Stomach (tissue), 19 donors: ENCODE data around the gene RCBTB1. TPM values are rescaled to one million over a fixed set of nuclear protein-coding genes. Genes with fewer than 3 reads are reported as not detected.

ENCODE experiments used
- DNase-seq, 2 donors: peaks; one replicate each; pipeline versions ENCODE4 v3.0.0 to v3.0.0-alpha.2; 2013 to 2019
- H3K27ac ChIP-seq, 5 donors: fragments of 200-600 bp in 4 of 5; sonication (generic) in 4 of 5; one replicate each; pipeline ENCODE4 v1.5.1; 2013 to 2019; ENCODE audit warnings: mild to moderate bottlenecking in 1 of 5, moderate library complexity in 1 of 5
- H3K27me3 ChIP-seq, 3 donors: fragments of 200-600 bp; sonication (generic); one replicate each; pipeline ENCODE4 v1.5.1; 2017 to 2019; ENCODE audit warnings: mixed run types in 1 of 3
- H3K36me3 ChIP-seq, 4 donors: fragments of 200-600 bp; sonication (generic); 1 replicate in 3 of 4; 2 replicates in 1 of 4; pipeline ENCODE4 v1.5.1; 2016 to 2019
- H3K4me1 ChIP-seq, 4 donors: fragments of 200-600 bp; sonication (generic); one replicate each; pipeline ENCODE4 v1.5.1; 2016 to 2019
- H3K4me3 ChIP-seq, 4 donors: fragments of 200-600 bp; sonication (generic) in 3 of 4; one replicate each; pipeline ENCODE4 v1.5.1; 2016 to 2019; ENCODE audit warnings: mild to moderate bottlenecking in 1 of 4
- H3K9me3 ChIP-seq, 4 donors: fragments of 200-600 bp; sonication (generic); one replicate each; pipeline ENCODE4 v1.5.1; 2016 to 2019
- CTCF ChIP-seq, 7 experiments: fragments of 450-650 bp in 4 of 7; fragments of 200-600 bp in 3 of 7; sonication (generic) in 3 of 7; IDR thresholded peaks; one replicate each; pipeline ENCODE4 v1.5.1; 2016 to 2019; ENCODE audit warnings: antibody characterized with exemption in 7 of 7, control low read depth in 2 of 7, mild to moderate bottlenecking in 1 of 7
- EP300 ChIP-seq: sonication (generic); formaldehyde crosslinking; IDR thresholded peaks from one replicate; pipeline ENCODE4 v1.6.1; 2017; ENCODE audit warnings: antibody characterized with exemption
- POLR2A ChIP-seq, 4 donors: fragments of 450-650 bp; IDR thresholded peaks; one replicate each; pipeline ENCODE4 v1.6.1; 2016; ENCODE audit warnings: antibody characterized with exemption in 4 of 4, control low read depth in 2 of 4, mild to moderate bottlenecking in 1 of 4, moderate library complexity in 1 of 4
- POLR2AphosphoS5 ChIP-seq, 3 donors: sonication (generic); formaldehyde crosslinking; IDR thresholded peaks; one replicate each; pipeline ENCODE4 v1.6.1; 2016; ENCODE audit warnings: antibody characterized with exemption in 3 of 3
- WGBS, 5 donors: extraction: QIAGEN DNeasy Blood & Tissue Kit in 3 of 5; methylation state at CpG; one replicate each; pipeline versions ENCODE4 v1.1.5 to v1.1.7; 2013 to 2018; 5-methylcytosine and 5-hydroxymethylcytosine counted together
- intact Hi-C: fragments of 100-400 bp; cut with DNase I; formaldehyde crosslinking; loops from one replicate; pipeline ENCODE4 v1.15.1; 2023; ENCODE audit warnings: low total_unique reads
- long read RNA-seq, 10 donors: transcript quantifications; one replicate each; lab custom pipeline, GENCODE V29; 2026
- polyA plus RNA-seq, 3 donors: library from polyadenylated mRNA; stranded (reverse); fragments of 200-250 nt; gene quantifications; one replicate each; pipeline ENCODE4 v1.2.3, GENCODE V29; 2013
- total RNA-seq, 5 donors: library from RNA; depleted of rRNA; stranded (reverse); fragments of >200 nt; gene quantifications; one replicate each; pipeline versions ENCODE4 v1.1.0 to v1.2.3, GENCODE V29; 2014 to 2016
- donor health status: healthy with polysubstance abuse.
- donor health status: Bipolar disorder and iron deficiency.
- donor health status: healthy.

RCBTB1 gene
- total RNA-seq, result 10 to 100 TPM in 3 of 5 donors, 1 to 10 TPM in 2; 1.2 to 48.2 (median 13.0) TPM
- polyA plus RNA-seq, result 1 to 10 TPM; 7.5 to 9.6 (median 9.2) TPM
- long read RNA-seq, donor 1, full-length matches to known transcripts, result 3 of 3 reads
- long read RNA-seq, donor 1, partial matches to known transcripts, result 0 of 3 reads
- long read RNA-seq, donor 1, other reads (novel, unspliced or antisense), result 0 of 3 reads
- long read RNA-seq, donor 2, full-length matches to known transcripts, result 3 of 3 reads
- long read RNA-seq, donor 2, partial matches to known transcripts, result 0 of 3 reads
- long read RNA-seq, donor 2, other reads (novel, unspliced or antisense), result 0 of 3 reads
- long read RNA-seq, donor 3, full-length matches to known transcripts, result 2 of 2 reads
- long read RNA-seq, donor 3, partial matches to known transcripts, result 0 of 2 reads
- long read RNA-seq, donor 3, other reads (novel, unspliced or antisense), result 0 of 2 reads
- long read RNA-seq, donor 4, result 0 reads
- long read RNA-seq, donor 5, full-length matches to known transcripts, result 1 of 1 reads
- long read RNA-seq, donor 5, partial matches to known transcripts, result 0 of 1 reads
- long read RNA-seq, donor 5, other reads (novel, unspliced or antisense), result 0 of 1 reads
- long read RNA-seq, donor 6, full-length matches to known transcripts, result 7 of 7 reads
- long read RNA-seq, donor 6, partial matches to known transcripts, result 0 of 7 reads
- long read RNA-seq, donor 6, other reads (novel, unspliced or antisense), result 0 of 7 reads
- long read RNA-seq, donor 7, full-length matches to known transcripts, result 2 of 2 reads
- long read RNA-seq, donor 7, partial matches to known transcripts, result 0 of 2 reads
- long read RNA-seq, donor 7, other reads (novel, unspliced or antisense), result 0 of 2 reads
- long read RNA-seq, donor 8, full-length matches to known transcripts, result 5 of 12 reads
- long read RNA-seq, donor 8, partial matches to known transcripts, result 7 of 12 reads
- long read RNA-seq, donor 8, other reads (novel, unspliced or antisense), result 0 of 12 reads
- long read RNA-seq, donor 9, result 0 reads
- long read RNA-seq, donor 10, full-length matches to known transcripts, result 1 of 1 reads
- long read RNA-seq, donor 10, partial matches to known transcripts, result 0 of 1 reads
- long read RNA-seq, donor 10, other reads (novel, unspliced or antisense), result 0 of 1 reads

GRCh38 chr13:49585220-49586157, at the start of gene RCBTB1:
RCBTB1 (minus strand) TSS chr13:49585558; CDS start chr13:49567279, 18,279 bp downstream.
- Histone ChIP-seq H3K4me1 (peaks cover 8 to 49% (median 35%) of the 10 kb centered on the region in 4 donors), H3K27me3 (no peaks in the 10 kb centered on the region), H3K9me3 (no peaks in the 10 kb centered on the region), H3K36me3 (peaks cover 0 to 6% (median 2%) of the 10 kb centered on the region in 4 donors), H3K27ac (peak within 1 kb of the TSS; percentile 87 to 98 (median 87)), H3K4me3 (peak within 1 kb of the TSS; percentile 75 to 97 (median 90))
- TF ChIP-seq POLR2AphosphoS5 (IDR thresholded peaks at IDR 0.05), result peak in 2 of 3 donors; percentile 49 to 50
- no peak for TF ChIP-seq EP300
- intact Hi-C loops, result no loop called here
- DNase-seq, result peak; percentile 77 to 92
- 0 to 1% (median 1%) methylated on average over 50 to 87 of the region's 87 CpGs for WGBS, 5 donors

GRCh38 chr13:49633710-49634109, 48.4 kb upstream of the RCBTB1 start:
- H3K9me3 ChIP-seq, result no peaks in the 10 kb centered on the region
- no peak overlapping the region for H3K4me3 ChIP-seq
- DNase-seq, result no peak
- no peaks in the 10 kb centered on the region for H3K27me3 ChIP-seq
- TF ChIP-seq POLR2A (IDR thresholded peaks at IDR 0.05) (no peak), POLR2AphosphoS5 (IDR thresholded peaks at IDR 0.05) (no peak), EP300 (no peak), CTCF (IDR thresholded peaks at IDR 0.05) (no peak)
- intact Hi-C loops, result no loop called here
- 70 to 86% (median 79%) methylated on average over 4 of the region's 4 CpGs for WGBS, 5 donors
- H3K4me1 ChIP-seq, result peaks cover 0 to 15% (median 3%) of the 10 kb centered on the region in 4 donors
- H3K36me3 ChIP-seq, result no peaks in the 10 kb centered on the region
- H3K27ac ChIP-seq, result no peak overlapping the region

DNA sequence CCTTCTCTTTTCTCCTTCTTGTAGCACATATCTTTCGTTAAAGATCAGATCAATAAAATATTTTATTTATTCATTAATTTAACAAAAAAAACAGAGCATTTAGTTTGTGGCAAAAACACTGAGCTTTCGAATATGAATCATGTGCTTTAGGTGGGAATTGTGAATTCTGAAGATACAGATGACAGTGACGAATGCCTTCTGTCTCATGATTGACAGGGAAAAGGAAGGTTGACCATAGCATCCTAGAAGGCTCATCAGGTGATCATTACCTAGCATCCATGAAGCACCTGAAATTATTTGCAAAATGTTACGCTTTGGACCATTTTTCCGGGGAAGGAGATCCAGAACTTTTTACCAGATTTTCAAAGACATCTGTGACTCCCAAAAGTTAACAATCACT, 46.8 kb upstream of the RCBTB1 start:
- no peaks in the 10 kb centered on the region for H3K9me3 ChIP-seq
- H3K27me3 ChIP-seq, result no peaks in the 10 kb centered on the region
- no peak overlapping the region for H3K4me3 ChIP-seq
- H3K36me3 ChIP-seq, result no peaks in the 10 kb centered on the region
- intact Hi-C loops, result no loop called here
- TF ChIP-seq POLR2AphosphoS5 (IDR thresholded peaks at IDR 0.05), result no peak
- TF ChIP-seq EP300, result no peak
- TF ChIP-seq POLR2A (IDR thresholded peaks at IDR 0.05), result no peak
- no peak for TF ChIP-seq CTCF (IDR thresholded peaks at IDR 0.05)
- H3K4me1 ChIP-seq, result peaks cover 0 to 20% (median 3%) of the 10 kb centered on the region in 4 donors
- no peak for DNase-seq
- WGBS, 5 donors, result 87 to 95% (median 90%) methylated on average over 5 of the region's 5 CpGs
- no peak overlapping the region for H3K27ac ChIP-seq

DNA sequence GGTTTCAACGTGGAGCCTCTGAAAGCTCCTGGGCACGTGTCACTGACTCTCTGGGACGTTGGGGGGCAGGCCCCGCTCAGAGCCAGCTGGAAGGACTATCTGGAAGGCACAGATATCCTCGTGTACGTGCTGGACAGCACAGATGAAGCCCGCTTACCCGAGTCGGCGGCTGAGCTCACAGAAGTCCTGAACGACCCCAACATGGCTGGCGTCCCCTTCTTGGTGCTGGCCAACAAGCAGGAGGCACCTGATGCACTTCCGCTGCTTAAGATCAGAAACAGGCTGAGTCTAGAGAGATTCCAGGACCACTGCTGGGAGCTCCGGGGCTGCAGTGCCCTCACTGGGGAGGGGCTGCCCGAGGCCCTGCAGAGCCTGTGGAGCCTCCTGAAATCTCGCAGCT, 45.2 kb upstream of the RCBTB1 start:
- Histone ChIP-seq H3K4me1 (peaks cover 0 to 21% (median 3%) of the 10 kb centered on the region in 4 donors), H3K27ac (no peak overlapping the region), H3K36me3 (no peaks in the 10 kb centered on the region), H3K4me3 (no peak overlapping the region), H3K27me3 (no peaks in the 10 kb centered on the region), H3K9me3 (no peaks in the 10 kb centered on the region)
- intact Hi-C loops, result no loop called here
- no peak for DNase-seq
- TF ChIP-seq EP300 (no peak), POLR2AphosphoS5 (IDR thresholded peaks at IDR 0.05) (no peak), POLR2A (IDR thresholded peaks at IDR 0.05) (no peak), CTCF (IDR thresholded peaks at IDR 0.05) (no peak)
- 74 to 94% (median 90%) methylated on average over 8 to 16 of the region's 16 CpGs for WGBS, 5 donors
